G401.6 (cell line): ENCODE measurements around the gene CD7.

Experiments
- FAIRE-seq: peaks from 2 replicates; lab custom pipeline; 2012; peaks lifted over from hg19 to GRCh38; lab: Jason Lieb, UNC

The CD7 gene

GRCh38 chr17:82298538-82299421, 18.6 kb downstream of the CD7 start:
- no peak for FAIRE-seq

DNA sequence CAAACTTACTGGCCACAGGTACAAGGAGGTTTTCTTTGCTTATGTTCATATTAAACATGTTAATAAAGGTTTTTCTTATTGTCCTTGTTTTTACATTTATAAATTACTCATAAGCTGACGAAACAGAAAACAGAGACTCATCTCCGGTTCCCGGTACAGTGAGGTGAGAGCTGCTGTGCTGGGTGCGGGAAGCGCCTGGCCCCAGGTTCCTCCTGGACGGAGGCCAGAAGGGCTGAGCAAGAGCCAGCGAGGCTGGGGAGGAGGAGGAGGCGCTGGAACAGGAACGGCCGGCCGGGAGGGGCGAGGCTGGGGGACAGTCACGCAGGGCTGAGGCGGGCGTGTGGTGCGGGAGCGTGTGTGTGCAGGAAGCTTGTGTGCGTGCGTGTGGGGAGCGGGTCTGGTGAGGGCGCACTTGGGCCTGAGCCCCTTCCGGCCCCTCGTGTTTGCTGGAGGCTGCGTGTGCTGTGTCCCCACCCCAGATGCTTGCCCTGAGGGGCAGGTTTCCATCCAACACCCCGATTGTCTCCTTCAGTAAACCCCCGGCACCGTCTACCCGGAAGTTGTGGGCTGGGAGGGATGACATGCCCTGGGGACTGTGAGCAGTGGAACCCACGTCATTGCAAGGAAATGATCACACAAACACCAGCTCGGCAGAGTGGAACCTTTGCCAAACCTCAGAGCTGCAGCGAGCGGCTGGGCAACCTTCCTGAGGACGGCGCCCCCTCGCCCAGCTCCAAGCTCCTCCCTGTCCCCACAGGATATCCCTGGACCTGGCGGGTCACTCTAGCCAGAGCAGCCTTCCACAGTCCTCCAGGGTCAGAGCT, 19.5 kb downstream of the CD7 start:
- FAIRE-seq: no peak

GRCh38 chr17:82297280-82297713, 20.1 kb downstream of the CD7 start:
- no peak for FAIRE-seq

DNA sequence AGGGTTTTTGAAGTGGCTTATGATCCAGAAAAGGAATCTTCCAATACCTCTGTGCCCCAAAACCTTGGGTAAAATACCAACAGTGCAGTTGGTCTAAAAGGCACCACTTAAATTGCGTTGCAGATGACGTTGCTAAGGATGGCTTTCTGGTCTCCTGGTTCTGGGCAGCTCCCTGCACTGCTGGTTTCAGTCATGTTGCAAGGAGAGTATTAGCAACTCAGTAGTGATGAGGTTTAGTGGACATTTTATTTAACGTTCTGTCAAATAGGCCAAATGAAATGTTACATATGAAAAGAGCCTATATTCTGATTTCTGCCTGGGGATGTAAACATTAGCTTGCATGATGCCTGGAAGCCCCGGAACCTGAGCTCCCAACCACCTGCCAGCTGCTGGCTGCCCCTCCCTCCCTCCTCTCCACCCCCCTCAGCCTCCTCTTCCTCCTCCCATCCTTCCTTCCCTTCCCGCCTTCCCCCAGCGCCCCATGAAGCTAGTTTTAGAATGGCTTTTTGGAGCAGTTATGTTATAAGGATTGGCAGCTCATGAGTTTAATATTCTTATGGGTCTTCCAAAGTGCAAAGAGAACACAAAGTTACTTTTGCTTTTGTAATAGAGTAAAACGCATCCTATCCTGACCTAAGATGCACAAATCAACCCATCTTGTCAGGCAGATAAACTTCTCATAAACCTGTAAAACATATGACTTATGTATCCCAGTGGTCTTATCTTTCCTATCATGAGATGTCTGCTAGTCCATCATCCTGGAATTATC, 20.7 kb downstream of the CD7 start:
- FAIRE-seq: no peak

DNA sequence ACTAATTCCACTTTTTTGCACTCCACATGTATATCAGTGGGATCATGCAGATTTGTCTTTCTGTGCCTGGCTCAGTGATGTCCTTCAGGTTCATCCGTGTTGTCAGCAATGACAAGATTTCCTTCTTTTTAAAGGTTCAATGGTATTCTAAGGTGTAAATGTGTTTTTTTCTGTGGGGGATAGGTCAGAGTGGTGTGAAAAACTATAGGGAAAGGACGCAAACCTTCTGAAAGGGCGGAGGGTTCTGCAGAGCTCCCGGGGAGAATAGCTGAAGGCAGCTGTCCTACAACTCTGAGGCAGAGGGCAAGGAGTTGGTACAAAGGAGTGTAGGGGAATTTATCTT, 22.0 kb downstream of the CD7 start:
- no peak for FAIRE-seq

DNA sequence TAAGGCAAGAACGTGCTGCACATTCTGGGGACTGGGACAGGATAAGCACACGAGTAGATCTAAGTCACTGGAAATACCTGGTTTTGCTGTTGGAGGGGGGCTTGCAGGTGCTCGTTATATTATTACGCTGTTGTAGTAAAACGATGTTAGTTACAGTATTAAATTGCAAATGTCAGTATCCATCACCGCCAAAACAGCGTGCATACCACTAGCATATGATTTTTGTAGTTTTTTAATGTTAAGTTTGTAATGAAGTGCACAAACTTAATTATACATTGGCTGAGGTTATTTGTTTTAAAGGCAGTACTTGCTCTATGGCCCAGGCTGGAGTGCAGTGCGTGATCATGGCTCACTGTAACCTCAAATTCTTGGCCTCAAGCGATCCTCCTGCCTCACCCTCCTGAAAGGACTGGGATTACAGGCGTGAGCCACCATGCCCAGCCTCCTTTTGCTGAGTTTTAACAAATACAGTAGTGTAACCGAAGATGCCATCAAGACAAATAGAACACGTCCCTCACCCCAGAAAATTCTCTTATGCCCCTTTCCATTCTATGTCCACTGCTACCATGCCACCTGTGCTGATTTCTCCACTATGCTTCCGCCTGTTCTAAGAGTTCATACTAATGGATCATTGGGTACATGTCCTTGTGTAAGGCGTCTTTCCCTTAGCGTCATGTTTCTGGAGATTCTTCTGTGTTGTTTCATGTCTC, 23.2 kb downstream of the CD7 start:
- FAIRE-seq: no peak

DNA sequence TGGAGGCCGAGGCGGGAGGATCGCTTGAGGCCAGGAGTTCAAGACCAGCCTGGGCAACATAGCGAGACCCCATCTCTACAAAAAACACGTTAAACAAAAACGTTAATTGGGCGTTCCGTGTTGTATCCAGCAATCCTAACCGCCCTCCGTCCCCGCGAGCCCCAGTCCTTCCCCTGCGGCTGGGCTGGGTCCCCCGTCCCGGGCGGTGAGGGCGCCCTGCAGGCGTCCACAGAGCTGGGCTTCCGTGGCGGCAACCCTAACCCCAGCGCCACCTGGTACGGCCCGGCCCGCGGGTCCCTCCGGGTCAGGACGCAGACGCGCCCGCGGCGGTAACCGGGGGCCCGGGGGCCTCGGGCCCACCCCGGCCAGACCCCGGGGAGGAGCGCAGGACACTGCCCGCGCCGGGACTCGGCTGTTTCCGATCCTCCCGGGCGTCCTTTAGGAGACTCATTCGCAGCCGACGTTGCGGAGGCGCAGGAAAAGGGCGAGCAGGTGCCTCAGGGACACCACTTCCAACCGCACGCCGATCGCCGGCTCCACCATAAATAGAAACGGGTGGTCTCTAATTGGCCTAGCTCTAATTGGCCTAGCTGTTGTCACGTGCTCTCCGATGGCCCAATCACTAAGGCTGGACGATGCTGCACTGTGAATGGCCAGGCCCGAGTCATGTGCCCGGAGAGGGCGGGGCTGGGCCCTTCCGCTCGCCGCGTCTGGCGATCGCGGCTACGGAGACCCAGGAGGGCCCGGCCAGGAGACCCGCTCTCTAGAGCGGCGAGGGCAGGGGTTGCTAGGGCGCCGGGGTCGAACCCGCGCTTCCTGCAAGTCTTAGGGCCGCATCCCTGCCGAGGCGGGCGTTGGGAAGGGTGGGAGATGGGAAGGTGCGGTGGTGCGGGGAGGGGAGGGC, 24.9 kb downstream of the CD7 start:
- peak; percentile 94 for FAIRE-seq

GRCh38 chr17:82291582-82292250, 25.7 kb downstream of the CD7 start:
- no peak for FAIRE-seq

DNA sequence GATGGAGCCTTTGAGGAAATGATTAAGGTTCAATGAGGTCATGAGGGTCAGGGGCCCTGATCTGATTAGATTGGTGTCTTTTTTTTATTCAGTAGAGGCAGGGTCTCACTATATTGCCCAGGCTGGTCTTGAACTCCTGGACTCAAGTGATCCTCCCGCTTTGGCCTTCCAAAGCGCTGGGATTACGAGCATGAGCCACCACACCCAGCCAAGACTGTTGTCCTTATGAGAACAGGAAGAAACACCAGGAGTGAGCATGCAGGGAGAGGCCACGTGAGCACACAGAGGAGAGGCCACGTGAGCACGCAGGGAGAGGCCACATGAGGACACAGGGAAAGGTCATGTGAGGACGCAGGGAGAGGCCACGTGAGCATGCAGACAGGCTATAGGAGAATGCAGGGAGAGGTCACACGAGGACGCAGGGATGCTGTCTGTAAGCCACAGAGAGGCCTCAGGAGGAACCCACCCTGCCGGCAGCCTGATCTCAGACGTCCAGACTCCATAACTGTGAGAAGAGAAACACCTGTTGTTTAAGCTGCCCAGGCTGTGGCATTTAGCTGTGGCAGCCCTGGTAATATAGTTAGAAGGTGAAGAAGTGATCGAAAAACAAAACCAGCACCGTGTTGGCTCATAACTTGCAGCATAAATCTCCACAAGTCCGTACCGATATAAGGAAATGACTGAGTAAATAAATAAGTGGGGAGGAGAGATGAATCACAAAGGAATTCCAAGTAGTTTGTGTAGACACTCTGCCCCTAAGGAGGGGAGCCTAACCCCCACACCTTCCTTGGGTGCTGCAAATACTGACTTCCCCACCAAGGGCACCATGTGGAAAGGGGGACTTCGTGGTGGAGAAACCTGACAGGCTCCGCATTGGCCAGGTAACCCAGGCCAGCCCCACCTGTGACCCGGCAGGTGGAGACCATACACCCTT, 29.3 kb downstream of the CD7 start:
- FAIRE-seq: no peak

GRCh38 chr17:82287013-82287867, 30.2 kb downstream of the CD7 start:
- FAIRE-seq: no peak

DNA sequence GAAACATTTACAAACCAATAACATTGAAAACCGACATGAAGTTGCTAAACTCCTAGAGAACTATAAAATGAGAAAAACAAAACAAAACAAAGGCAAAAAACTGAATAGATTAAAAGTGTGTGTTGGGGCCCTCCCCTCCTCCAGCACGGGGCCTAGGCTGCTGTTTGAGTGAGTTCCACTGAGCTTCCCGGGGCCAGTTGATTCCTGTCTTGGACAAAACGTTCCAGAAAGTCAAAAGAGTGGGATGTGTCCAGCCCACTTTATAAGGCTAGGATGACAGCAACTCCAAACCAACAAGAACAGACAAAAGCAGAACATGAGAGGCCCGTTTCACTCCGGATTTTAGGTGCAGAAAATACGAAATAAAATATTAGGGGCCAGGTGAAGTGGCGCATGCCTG, 32.3 kb downstream of the CD7 start:
- no peak for FAIRE-seq

DNA sequence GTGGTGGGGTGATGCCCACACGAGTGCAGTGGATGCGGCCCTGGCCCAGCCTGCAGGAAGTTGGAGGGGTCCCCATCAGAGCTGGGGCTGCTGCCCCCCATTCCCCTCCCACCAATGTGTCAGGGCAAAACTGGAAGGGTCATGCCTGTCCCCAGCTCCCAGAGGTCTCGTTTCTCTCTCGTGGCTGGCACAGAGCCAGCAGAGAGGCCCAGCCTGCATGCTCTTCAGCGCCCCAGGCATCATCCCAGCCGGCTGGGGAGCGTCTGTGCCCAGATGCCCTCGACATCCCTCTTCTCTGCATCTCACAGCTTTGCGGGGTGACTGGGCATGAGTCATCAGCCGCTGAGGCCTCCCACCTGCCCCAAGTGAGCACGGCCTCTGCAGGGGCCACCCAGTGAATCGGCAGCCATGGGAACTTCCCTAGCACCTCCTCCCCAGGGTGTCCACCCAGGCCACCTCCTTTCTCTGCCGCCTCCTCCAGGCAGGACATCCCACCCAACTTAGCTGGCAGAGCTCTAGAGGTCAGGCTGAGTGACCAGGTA, 34.1 kb downstream of the CD7 start:
- FAIRE-seq: no peak

DNA sequence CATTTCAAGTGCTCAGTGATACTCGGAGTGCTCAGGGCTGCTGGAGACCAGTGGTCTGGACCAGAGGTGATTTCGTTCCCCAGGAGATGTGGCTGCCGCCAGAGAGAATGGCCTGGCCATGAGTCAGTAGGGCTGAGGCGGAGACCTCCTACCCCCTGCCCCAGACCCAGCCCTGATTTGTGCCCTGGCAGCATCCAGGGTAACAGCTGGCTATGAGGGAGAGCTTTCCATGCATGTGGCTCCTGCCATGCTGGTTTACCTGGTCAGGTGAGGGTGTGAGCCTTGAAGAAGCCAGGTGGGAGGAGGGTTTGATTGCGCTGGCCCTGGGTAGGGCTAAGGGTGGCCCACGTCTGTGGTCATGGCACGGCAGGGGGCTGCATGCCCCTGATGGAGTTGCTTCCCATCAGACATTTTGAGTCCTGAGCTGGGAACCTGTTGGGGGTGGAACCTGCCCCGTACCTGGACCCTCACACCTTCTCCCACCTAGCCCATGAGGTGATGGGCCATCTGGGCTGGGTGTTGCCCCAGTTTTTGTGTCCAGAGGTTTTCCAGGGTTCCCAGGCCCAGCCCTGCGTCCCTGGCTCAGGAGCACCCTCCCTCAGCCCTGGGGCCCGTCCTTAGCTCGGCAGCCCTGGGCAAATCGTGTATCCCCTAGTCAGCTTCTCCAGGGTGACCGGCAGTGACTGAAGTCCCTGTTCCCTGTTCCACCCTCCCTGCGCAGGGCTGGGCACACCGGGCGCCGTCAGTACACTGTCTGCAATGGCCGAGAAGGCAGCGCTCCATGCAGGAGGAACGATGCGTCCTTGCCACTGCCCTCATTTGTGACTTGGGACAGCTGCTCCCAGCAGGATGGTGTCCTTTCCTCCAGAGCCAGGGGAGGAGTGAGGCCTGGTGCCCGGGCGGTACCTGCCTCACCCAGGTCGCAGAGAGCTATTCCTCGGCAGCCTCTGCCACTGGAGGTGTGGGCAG, 34.9 kb downstream of the CD7 start:
- no peak for FAIRE-seq

- no peak for FAIRE-seq
Observed at GRCh38 chr17:82281502-82282238, 35.7 kb downstream of the CD7 start.

DNA sequence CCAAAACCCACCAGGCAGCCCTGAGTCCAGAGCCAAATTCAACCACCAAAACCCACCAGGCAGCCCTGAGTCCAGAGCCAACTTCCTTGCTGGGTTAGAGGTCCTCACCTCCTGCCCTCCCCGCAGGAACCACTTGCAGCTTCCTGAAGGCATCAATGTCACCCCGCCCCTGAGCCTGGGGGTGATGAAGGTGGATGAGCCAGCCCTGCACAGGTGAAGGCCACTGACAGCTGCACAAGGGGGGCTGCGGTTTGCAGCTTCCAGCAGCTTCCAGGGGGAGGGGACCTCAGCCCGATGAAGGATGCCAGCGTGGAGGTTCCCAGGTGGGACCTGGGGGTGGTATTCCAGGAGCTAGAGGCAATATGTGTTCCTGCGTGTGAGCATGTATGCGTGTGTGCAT, 36.3 kb downstream of the CD7 start:
- no peak for FAIRE-seq

GRCh38 chr17:82280537-82280936, 36.9 kb downstream of the CD7 start:
- no peak for FAIRE-seq
